Skin epidermis (tissue), 12 donors: ENCODE measurements around the gene MEGF8.

Source experiments
- H3K27ac ChIP-seq, 21 experiments: fragments of 200-600 bp; sonication (generic) in 11 of 21; one replicate each; pipeline ENCODE4 v1.5.0; 2020; ENCODE audit warnings: mild to moderate bottlenecking in 3 of 21, inconsistent platforms in 2 of 21, moderate library complexity in 2 of 21
- H3K4me3 ChIP-seq, 7 experiments: fragments of 200-600 bp; sonication (generic) in 2 of 7; one replicate each; pipeline ENCODE4 v1.5.0; 2020; ENCODE audit warnings: inconsistent platforms in 2 of 7, mild to moderate bottlenecking in 2 of 7, moderate library complexity in 1 of 7

MEGF8 gene

GRCh38 chr19:42368765-42369164 lies 43.3 kb downstream of the MEGF8 start:
- Histone ChIP-seq H3K27ac (no peak overlapping the region), H3K4me3 (no peak overlapping the region)

GRCh38 chr19:42369433-42370067 lies 44.1 kb downstream of the MEGF8 start:
- Histone ChIP-seq H3K4me3 (no peak overlapping the region), H3K27ac (no peak overlapping the region)

- peak overlapping the region in 2 of 21 experiments; percentile 23 to 58 for H3K27ac ChIP-seq
These were observed 44.7 kb downstream of the MEGF8 start for GRCh38 chr19:42370068-42370520.

GRCh38 chr19:42370626-42371175 lies 45.3 kb downstream of the MEGF8 start:
- Histone ChIP-seq H3K4me3 (no peak overlapping the region), H3K27ac (peak overlapping the region in 2 of 21 experiments; percentile 23 to 58)

More at GRCh38 chr19:42370068-42370520, 44.7 kb downstream of the MEGF8 start:
- no peak overlapping the region for H3K4me3 ChIP-seq

GRCh38 chr19:42374826-42375376 lies 49.5 kb downstream of the MEGF8 start:
- H3K4me3 ChIP-seq: no peak overlapping the region
- no peak overlapping the region for H3K27ac ChIP-seq

- Histone ChIP-seq H3K27ac (no peak overlapping the region), H3K4me3 (no peak overlapping the region)
These were observed 50.2 kb downstream of the MEGF8 start for GRCh38 chr19:42375415-42376176.

GRCh38 chr19:42376177-42376555 lies 50.7 kb downstream of the MEGF8 start:
- no peak overlapping the region for H3K27ac ChIP-seq
- H3K4me3 ChIP-seq: no peak overlapping the region

- Histone ChIP-seq H3K4me3 (no peak overlapping the region), H3K27ac (no peak overlapping the region)
These were observed 53.1 kb downstream of the MEGF8 start for GRCh38 chr19:42378225-42379215.

GRCh38 chr19:42380155-42380554 lies 54.7 kb downstream of the MEGF8 start:
- Histone ChIP-seq H3K27ac (no peak overlapping the region), H3K4me3 (no peak overlapping the region)

GRCh38 chr19:42386974-42387707 lies 61.7 kb downstream of the MEGF8 start:
- peak overlapping the region; percentile 26 to 42 (median 34) for H3K4me3 ChIP-seq
- peak overlapping the region in 18 of 21 experiments; percentile 3 to 79 (median 44) for H3K27ac ChIP-seq

- peak overlapping the region in 4 of 7 experiments; percentile 1 to 24 (median 12) for H3K4me3 ChIP-seq
- peak overlapping the region in 2 of 21 experiments; percentile 21 to 42 for H3K27ac ChIP-seq
These were observed 63.5 kb downstream of the MEGF8 start for GRCh38 chr19:42388851-42389489.

GRCh38 chr19:42389899-42390298 lies 64.5 kb downstream of the MEGF8 start, which contains the start of gene CNFN:
CNFN (minus strand) TSS chr19:42390297; CDS start chr19:42389037, 1,260 bp downstream.
- peak within 1 kb of the TSS in 5 of 7 experiments; percentile 1 to 24 (median 12) for H3K4me3 ChIP-seq
- H3K27ac ChIP-seq: peak within 1 kb of the TSS in 8 of 21 experiments; percentile 3 to 67 (median 32)

GRCh38 chr19:42392165-42392564 lies 66.7 kb downstream of the MEGF8 start:
- no peak overlapping the region for H3K4me3 ChIP-seq
- H3K27ac ChIP-seq: peak overlapping the region in 3 of 21 experiments; percentile 12 to 66 (median 38)

- Histone ChIP-seq H3K27ac (no peak overlapping the region), H3K4me3 (no peak overlapping the region)
These were observed 69.3 kb downstream of the MEGF8 start for GRCh38 chr19:42394751-42395150.

- Histone ChIP-seq H3K27ac (peak overlapping the region in 20 of 21 experiments; percentile 24 to 93 (median 80)), H3K4me3 (peak overlapping the region; percentile 32 to 60 (median 43))
These were observed 71.2 kb downstream of the MEGF8 start for GRCh38 chr19:42396381-42397262.

- Histone ChIP-seq H3K27ac (peak overlapping the region in 20 of 21 experiments; percentile 10 to 93 (median 80)), H3K4me3 (peak overlapping the region; percentile 32 to 60 (median 43))
These were observed 72.1 kb downstream of the MEGF8 start for GRCh38 chr19:42397263-42398166.
